ENCODE data around the gene MAPK6.

GRCh38 chr15:52008698-52009434, 10.2 kb upstream of the MAPK6 start:
- TF ChIP-seq, protein P1, sequence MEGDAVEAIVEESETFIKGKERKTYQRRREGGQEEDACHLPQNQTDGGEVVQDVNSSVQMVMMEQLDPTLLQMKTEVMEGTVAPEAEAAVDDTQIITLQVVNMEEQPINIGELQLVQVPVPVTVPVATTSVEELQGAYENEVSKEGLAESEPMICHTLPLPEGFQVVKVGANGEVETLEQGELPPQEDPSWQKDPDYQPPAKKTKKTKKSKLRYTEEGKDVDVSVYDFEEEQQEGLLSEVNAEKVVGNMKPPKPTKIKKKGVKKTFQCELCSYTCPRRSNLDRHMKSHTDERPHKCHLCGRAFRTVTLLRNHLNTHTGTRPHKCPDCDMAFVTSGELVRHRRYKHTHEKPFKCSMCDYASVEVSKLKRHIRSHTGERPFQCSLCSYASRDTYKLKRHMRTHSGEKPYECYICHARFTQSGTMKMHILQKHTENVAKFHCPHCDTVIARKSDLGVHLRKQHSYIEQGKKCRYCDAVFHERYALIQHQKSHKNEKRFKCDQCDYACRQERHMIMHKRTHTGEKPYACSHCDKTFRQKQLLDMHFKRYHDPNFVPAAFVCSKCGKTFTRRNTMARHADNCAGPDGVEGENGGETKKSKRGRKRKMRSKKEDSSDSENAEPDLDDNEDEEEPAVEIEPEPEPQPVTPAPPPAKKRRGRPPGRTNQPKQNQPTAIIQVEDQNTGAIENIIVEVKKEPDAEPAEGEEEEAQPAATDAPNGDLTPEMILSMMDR (IDR thresholded peaks at IDR 0.05; ENCODE audit: insufficient read depth, low read depth, low read length) = no peak
- no peak for TF ChIP-seq EZH2 (IDR thresholded peaks at IDR 0.05; ENCODE audit: insufficient read depth, low read length)
